Measurements from ENCODE around the gene USP32.

USP32 gene

DNA sequence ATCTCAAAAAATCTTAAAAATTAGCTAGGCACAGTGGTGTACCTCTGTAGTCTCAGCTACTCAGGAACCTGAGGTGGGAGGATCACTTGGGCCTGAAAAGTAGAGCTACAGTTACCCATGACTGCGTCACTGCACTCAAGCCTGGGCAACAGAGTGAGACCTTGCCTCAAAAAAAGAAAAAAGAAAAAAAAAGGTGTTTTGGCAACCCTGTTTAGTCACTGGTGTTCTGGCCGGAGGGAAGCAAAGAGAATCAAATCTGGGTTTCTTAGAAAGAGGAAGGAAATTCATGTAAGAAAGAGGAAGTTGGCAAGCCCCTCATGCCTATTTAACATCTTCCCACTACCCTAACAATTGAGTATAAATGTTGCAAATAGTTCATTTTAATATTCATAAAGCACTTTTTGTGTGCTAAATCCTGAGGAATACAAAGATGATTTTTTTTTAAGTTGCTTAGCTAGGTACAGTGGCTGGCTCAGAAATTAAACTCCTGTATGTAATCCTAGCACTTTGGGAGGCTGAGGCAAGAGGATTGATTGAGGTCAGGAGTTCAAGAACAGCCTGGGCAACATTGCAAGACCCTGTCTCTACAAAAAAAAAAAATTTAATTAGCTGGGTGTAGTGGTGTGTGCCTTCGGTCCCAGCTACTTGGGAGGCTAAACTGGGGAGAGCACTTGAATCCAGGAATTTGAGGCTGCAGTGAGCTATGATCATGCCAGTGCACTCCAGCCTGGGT is 6.5 kb upstream of the USP32 start:
- TF ChIP-seq ZC3H10 (CRISPR knock-in tag; IDR thresholded peaks at IDR 0.05) (no peak), GLIS3 (CRISPR knock-in tag; IDR thresholded peaks at IDR 0.05) (no peak), ESRRG (CRISPR knock-in tag; IDR thresholded peaks at IDR 0.05) (no peak), ZFP30 (CRISPR knock-in tag; IDR thresholded peaks at IDR 0.05) (no peak), RARB (CRISPR knock-in tag; IDR thresholded peaks at IDR 0.05) (no peak), TOX (CRISPR knock-in tag; IDR thresholded peaks at IDR 0.05; ENCODE audit: borderline replicate concordance) (no peak), PPARA (CRISPR knock-in tag; IDR thresholded peaks at IDR 0.05; ENCODE audit: borderline replicate concordance) (no peak), ZNF565 (CRISPR knock-in tag; conservative IDR thresholded peaks at IDR 0.05; ENCODE audit: low read depth) (no peak)
- TF ChIP-seq, protein P1, sequence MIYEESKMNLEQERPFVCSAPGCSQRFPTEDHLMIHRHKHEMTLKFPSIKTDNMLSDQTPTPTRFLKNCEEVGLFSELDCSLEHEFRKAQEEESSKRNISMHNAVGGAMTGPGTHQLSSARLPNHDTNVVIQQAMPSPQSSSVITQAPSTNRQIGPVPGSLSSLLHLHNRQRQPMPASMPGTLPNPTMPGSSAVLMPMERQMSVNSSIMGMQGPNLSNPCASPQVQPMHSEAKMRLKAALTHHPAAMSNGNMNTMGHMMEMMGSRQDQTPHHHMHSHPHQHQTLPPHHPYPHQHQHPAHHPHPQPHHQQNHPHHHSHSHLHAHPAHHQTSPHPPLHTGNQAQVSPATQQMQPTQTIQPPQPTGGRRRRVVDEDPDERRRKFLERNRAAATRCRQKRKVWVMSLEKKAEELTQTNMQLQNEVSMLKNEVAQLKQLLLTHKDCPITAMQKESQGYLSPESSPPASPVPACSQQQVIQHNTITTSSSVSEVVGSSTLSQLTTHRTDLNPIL (CRISPR knock-in tag; IDR thresholded peaks at IDR 0.05; ENCODE audit: low read depth), result no peak
- TF ChIP-seq, protein P2, sequence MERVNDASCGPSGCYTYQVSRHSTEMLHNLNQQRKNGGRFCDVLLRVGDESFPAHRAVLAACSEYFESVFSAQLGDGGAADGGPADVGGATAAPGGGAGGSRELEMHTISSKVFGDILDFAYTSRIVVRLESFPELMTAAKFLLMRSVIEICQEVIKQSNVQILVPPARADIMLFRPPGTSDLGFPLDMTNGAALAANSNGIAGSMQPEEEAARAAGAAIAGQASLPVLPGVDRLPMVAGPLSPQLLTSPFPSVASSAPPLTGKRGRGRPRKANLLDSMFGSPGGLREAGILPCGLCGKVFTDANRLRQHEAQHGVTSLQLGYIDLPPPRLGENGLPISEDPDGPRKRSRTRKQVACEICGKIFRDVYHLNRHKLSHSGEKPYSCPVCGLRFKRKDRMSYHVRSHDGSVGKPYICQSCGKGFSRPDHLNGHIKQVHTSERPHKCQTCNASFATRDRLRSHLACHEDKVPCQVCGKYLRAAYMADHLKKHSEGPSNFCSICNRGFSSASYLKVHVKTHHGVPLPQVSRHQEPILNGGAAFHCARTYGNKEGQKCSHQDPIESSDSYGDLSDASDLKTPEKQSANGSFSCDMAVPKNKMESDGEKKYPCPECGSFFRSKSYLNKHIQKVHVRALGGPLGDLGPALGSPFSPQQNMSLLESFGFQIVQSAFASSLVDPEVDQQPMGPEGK (CRISPR knock-in tag; IDR thresholded peaks at IDR 0.05; ENCODE audit: borderline replicate concordance), result no peak
- ATAC-seq, result no peak

DNA sequence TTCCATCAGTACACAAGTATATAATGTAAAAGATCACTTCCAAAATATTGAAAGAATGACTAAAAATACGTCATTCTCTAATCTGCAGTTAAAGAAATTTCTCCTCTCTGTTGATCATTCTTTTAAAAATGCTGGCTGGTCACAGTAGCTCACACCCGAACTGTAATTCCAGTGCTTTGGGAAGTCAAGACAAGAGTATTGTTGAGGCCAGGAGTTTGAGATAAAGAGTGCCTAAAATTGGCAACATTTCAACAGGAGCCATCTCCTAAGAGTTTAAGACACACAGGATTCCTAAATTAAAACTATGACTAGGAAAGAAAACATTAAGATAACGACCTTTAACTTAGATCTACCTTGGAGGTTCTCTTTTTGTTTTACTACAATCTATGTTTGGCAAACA is 4.5 kb upstream of the USP32 start:
- TF ChIP-seq ARNTL (CRISPR knock-in tag; IDR thresholded peaks at IDR 0.05; ENCODE audit: borderline replicate concordance, low read depth) (no peak), SNAI2 (CRISPR knock-in tag; IDR thresholded peaks at IDR 0.05) (no peak), OSR1 (CRISPR knock-in tag; IDR thresholded peaks at IDR 0.05) (no peak), TCF4 (CRISPR knock-in tag; IDR thresholded peaks at IDR 0.05; ENCODE audit: borderline replicate concordance) (no peak), TOX (CRISPR knock-in tag; IDR thresholded peaks at IDR 0.05; ENCODE audit: borderline replicate concordance) (no peak)
- TF ChIP-seq, protein P1 (CRISPR knock-in tag; IDR thresholded peaks at IDR 0.05; ENCODE audit: low read depth), result no peak
- TF ChIP-seq, protein P3, sequence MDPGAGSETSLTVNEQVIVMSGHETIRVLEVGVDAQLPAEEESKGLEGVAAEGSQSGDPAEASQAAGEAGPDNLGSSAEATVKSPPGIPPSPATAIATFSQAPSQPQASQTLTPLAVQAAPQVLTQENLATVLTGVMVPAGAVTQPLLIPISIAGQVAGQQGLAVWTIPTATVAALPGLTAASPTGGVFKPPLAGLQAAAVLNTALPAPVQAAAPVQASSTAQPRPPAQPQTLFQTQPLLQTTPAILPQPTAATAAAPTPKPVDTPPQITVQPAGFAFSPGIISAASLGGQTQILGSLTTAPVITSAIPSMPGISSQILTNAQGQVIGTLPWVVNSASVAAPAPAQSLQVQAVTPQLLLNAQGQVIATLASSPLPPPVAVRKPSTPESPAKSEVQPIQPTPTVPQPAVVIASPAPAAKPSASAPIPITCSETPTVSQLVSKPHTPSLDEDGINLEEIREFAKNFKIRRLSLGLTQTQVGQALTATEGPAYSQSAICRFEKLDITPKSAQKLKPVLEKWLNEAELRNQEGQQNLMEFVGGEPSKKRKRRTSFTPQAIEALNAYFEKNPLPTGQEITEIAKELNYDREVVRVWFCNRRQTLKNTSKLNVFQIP (CRISPR knock-in tag; IDR thresholded peaks at IDR 0.05; ENCODE audit: borderline replicate concordance, low read depth), result no peak
- ATAC-seq, result no peak

DNA sequence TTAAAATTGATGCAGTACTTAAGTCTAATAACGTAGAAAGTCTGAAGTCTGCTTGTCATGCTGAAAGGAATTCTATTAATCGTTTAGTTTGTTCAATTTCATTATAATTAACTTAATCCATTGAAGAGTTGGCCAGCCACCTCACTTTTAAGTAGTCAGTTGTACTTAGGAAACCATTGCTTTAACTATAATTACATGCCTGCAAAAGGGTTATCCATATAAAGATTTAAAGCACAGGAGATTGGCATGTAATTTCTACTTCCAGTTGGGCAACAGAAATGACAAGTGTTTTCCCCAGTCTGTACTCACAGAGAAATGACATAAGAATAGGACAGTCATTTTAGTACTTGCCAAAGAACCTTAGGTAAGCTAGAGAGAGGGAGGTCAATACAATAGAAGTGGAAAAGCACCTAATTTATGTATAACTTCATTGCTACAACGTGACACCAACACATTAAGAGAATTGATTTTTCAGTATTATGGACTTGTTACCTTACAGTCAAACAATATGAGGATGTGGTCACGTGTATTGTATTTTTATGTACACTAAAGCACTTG is 3.7 kb upstream of the USP32 start:
- no peak for TF ChIP-seq PPARA (CRISPR knock-in tag; IDR thresholded peaks at IDR 0.05; ENCODE audit: borderline replicate concordance)
- ATAC-seq, result no peak

- no peak for ATAC-seq
- TF ChIP-seq, protein P4, sequence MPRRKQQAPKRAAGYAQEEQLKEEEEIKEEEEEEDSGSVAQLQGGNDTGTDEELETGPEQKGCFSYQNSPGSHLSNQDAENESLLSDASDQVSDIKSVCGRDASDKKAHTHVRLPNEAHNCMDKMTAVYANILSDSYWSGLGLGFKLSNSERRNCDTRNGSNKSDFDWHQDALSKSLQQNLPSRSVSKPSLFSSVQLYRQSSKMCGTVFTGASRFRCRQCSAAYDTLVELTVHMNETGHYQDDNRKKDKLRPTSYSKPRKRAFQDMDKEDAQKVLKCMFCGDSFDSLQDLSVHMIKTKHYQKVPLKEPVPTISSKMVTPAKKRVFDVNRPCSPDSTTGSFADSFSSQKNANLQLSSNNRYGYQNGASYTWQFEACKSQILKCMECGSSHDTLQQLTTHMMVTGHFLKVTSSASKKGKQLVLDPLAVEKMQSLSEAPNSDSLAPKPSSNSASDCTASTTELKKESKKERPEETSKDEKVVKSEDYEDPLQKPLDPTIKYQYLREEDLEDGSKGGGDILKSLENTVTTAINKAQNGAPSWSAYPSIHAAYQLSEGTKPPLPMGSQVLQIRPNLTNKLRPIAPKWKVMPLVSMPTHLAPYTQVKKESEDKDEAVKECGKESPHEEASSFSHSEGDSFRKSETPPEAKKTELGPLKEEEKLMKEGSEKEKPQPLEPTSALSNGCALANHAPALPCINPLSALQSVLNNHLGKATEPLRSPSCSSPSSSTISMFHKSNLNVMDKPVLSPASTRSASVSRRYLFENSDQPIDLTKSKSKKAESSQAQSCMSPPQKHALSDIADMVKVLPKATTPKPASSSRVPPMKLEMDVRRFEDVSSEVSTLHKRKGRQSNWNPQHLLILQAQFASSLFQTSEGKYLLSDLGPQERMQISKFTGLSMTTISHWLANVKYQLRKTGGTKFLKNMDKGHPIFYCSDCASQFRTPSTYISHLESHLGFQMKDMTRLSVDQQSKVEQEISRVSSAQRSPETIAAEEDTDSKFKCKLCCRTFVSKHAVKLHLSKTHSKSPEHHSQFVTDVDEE (CRISPR knock-in tag; IDR thresholded peaks at IDR 0.05), result no peak
- TF ChIP-seq, protein P5, sequence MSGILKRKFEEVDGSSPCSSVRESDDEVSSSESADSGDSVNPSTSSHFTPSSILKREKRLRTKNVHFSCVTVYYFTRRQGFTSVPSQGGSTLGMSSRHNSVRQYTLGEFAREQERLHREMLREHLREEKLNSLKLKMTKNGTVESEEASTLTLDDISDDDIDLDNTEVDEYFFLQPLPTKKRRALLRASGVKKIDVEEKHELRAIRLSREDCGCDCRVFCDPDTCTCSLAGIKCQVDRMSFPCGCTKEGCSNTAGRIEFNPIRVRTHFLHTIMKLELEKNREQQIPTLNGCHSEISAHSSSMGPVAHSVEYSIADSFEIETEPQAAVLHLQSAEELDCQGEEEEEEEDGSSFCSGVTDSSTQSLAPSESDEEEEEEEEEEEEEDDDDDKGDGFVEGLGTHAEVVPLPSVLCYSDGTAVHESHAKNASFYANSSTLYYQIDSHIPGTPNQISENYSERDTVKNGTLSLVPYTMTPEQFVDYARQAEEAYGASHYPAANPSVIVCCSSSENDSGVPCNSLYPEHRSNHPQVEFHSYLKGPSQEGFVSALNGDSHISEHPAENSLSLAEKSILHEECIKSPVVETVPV (CRISPR knock-in tag; IDR thresholded peaks at IDR 0.05), result no peak
- TF ChIP-seq ISL1 (CRISPR knock-in tag; IDR thresholded peaks at IDR 0.05) (no peak), TCF4 (CRISPR knock-in tag; IDR thresholded peaks at IDR 0.05; ENCODE audit: borderline replicate concordance) (no peak), GLIS3 (CRISPR knock-in tag; IDR thresholded peaks at IDR 0.05) (no peak), PPARA (CRISPR knock-in tag; IDR thresholded peaks at IDR 0.05; ENCODE audit: borderline replicate concordance) (no peak)
- TF ChIP-seq, protein P1 (CRISPR knock-in tag; IDR thresholded peaks at IDR 0.05; ENCODE audit: low read depth), result no peak
These were observed 2.1 kb upstream of the USP32 start for GRCh38 chr17:60393840-60394723.
